ENCODE results near the gene FAM136A.
A peak's percentile ranks its signal among the peaks of the same experiment; 100 is the strongest.
"Not testable (repeated sequence)": the region's sequence is repeated elsewhere in the genome, so short reads cannot be mapped to it uniquely, and the experiment has no call there.

FAM136A gene

GRCh38 chr2:70301344-70302194, at the start of gene FAM136A:
TSS of gene FAM136A (minus strand) at chr2:70302067. CDS start at chr2:70302011, 56 bp downstream.
- DNase-seq: peak in 51 of 56 donors; percentile 19 to 79 (median 55)

- DNase-seq: no peak
These were observed 48.2 kb upstream of the FAM136A start for GRCh38 chr2:70349921-70350685.

GRCh38 chr2:70347831-70348230, 46.0 kb upstream of the FAM136A start:
- DNase-seq: no peak

- DNase-seq: no peak
These were observed 42.3 kb upstream of the FAM136A start for GRCh38 chr2:70344195-70344594.

GRCh38 chr2:70341477-70341765, 39.6 kb upstream of the FAM136A start:
- peak in 1 of 56 donors; percentile 40 for DNase-seq

GRCh38 chr2:70340761-70341476, 39.1 kb upstream of the FAM136A start:
- DNase-seq: peak in 22 of 56 donors; percentile 1 to 50 (median 16)

- no peak for DNase-seq
These were observed 38.2 kb upstream of the FAM136A start for GRCh38 chr2:70340075-70340474.

- no peak for DNase-seq
These were observed 34.7 kb upstream of the FAM136A start for GRCh38 chr2:70336552-70336951.

GRCh38 chr2:70331012-70331411, 29.1 kb upstream of the FAM136A start:
- DNase-seq: no peak

- DNase-seq: no peak
These were observed 28.6 kb upstream of the FAM136A start for GRCh38 chr2:70330476-70330875.

- DNase-seq: no peak
These were observed 27.2 kb upstream of the FAM136A start for GRCh38 chr2:70328921-70329561.

- DNase-seq: no peak
These were observed 24.0 kb upstream of the FAM136A start for GRCh38 chr2:70325875-70326274.

- no peak for DNase-seq
These were observed 20.7 kb upstream of the FAM136A start for GRCh38 chr2:70322518-70322917.

GRCh38 chr2:70321370-70321769, 19.5 kb upstream of the FAM136A start:
- no peak for DNase-seq

- DNase-seq: no peak
These were observed 12.8 kb upstream of the FAM136A start for GRCh38 chr2:70314640-70315039.

GRCh38 chr2:70312560-70312959, 10.7 kb upstream of the FAM136A start:
- no peak for DNase-seq

- no peak for DNase-seq
These were observed 9.0 kb upstream of the FAM136A start for GRCh38 chr2:70310899-70311298.

GRCh38 chr2:70305531-70305930, 3.7 kb upstream of the FAM136A start:
- no peak for DNase-seq

GRCh38 chr2:70304498-70304897, 2.6 kb upstream of the FAM136A start:
- no peak for DNase-seq

GRCh38 chr2:70303186-70303585, 1.3 kb upstream of the FAM136A start:
- no peak for DNase-seq

- DNase-seq: not testable (repeated sequence)
These were observed 304 bp upstream of the FAM136A start for GRCh38 chr2:70302195-70302546.
